Trophoblast cell (in vitro differentiated cells and primary cell): Measurements from ENCODE around the gene TSPAN1.

Experiments
- DNase-seq, 2 donors: peaks; one replicate each; pipeline ENCODE4 v3.0.0-alpha.2; 2016
- H2AFZ ChIP-seq: 2 replicates; pipeline ENCODE4 v1.6.1; 2013; ENCODE audit warnings: low read length, moderate library complexity, mild to moderate bottlenecking; ENCODE audit not compliant: insufficient read depth, poor library complexity
- H2AK5ac ChIP-seq: 2 replicates; pipeline ENCODE4 v1.6.1; 2013; ENCODE audit warnings: mild to moderate bottlenecking, low read length
- H2BK120ac ChIP-seq: 2 replicates; pipeline ENCODE4 v1.6.1; 2013; ENCODE audit warnings: low read length, mild to moderate bottlenecking, moderate library complexity; ENCODE audit not compliant: insufficient read depth, poor library complexity
- H2BK12ac ChIP-seq: 2 replicates; pipeline ENCODE4 v1.6.1; 2013; ENCODE audit warnings: mild to moderate bottlenecking, low read length, moderate library complexity
- H2BK5ac ChIP-seq: 2 replicates; pipeline ENCODE4 v1.6.1; 2013; ENCODE audit warnings: low read length, low read depth, moderate library complexity, mild to moderate bottlenecking; ENCODE audit not compliant: poor library complexity
- H3K14ac ChIP-seq: 2 replicates; pipeline ENCODE4 v1.6.1; 2013; ENCODE audit warnings: mild to moderate bottlenecking, low read length
- H3K18ac ChIP-seq: 2 replicates; pipeline ENCODE4 v1.6.1; 2013; ENCODE audit warnings: mild to moderate bottlenecking, low read length
- H3K23ac ChIP-seq: 2 replicates; pipeline ENCODE4 v1.6.1; 2013; ENCODE audit warnings: low read length
- H3K27ac ChIP-seq: 2 replicates; pipeline ENCODE4 v1.5.1; 2013; ENCODE audit warnings: low read depth, mild to moderate bottlenecking, inconsistent platforms, low read length, moderate library complexity
- H3K27me3 ChIP-seq: 2 replicates; pipeline ENCODE4 v1.6.1; 2013; ENCODE audit warnings: inconsistent platforms, mild to moderate bottlenecking, low read length, moderate library complexity; ENCODE audit not compliant: insufficient read depth
- H3K36me3 ChIP-seq, 2 experiments: 1 replicate in 1 of 2; 2 replicates in 1 of 2; pipeline ENCODE4 v1.6.1; 2013; ENCODE audit warnings: low read length in 2 of 2, mild to moderate bottlenecking in 2 of 2, moderate library complexity in 1 of 2; ENCODE audit not compliant: insufficient read depth in 2 of 2, control insufficient read depth in 1 of 2
- H3K4ac ChIP-seq: 2 replicates; pipeline ENCODE4 v1.6.1; 2013; ENCODE audit warnings: low read depth, mild to moderate bottlenecking, low read length, moderate library complexity
- H3K4me1 ChIP-seq, 2 experiments: 1 replicate in 1 of 2; 2 replicates in 1 of 2; pipeline ENCODE4 v1.6.1; 2013; ENCODE audit warnings: low read length in 2 of 2, mild to moderate bottlenecking in 2 of 2, moderate library complexity in 1 of 2; ENCODE audit not compliant: insufficient read depth in 2 of 2, control insufficient read depth in 1 of 2
- H3K4me2 ChIP-seq: 2 replicates; pipeline ENCODE4 v1.6.1; 2013; ENCODE audit warnings: inconsistent platforms, mild to moderate bottlenecking, low read length, moderate library complexity
- H3K4me3 ChIP-seq: 2 replicates; pipeline ENCODE4 v1.5.1; 2013; ENCODE audit warnings: mild to moderate bottlenecking, low read depth, low read length, inconsistent platforms
- H3K79me1 ChIP-seq: one replicate; pipeline ENCODE4 v1.6.1; 2013; ENCODE audit warnings: low read length
- H3K79me2 ChIP-seq: 2 replicates; pipeline ENCODE4 v1.6.1; 2013; ENCODE audit warnings: low read length, mild to moderate bottlenecking; ENCODE audit not compliant: control insufficient read depth, insufficient read depth, poor library complexity
- H3K9ac ChIP-seq: 2 replicates; pipeline ENCODE4 v1.6.1; 2013; ENCODE audit warnings: mild to moderate bottlenecking, low read length
- H3K9me3 ChIP-seq: 2 replicates; pipeline ENCODE4 v1.6.1; 2013; ENCODE audit warnings: low read depth, mild to moderate bottlenecking, control low read depth, inconsistent platforms, low read length; ENCODE audit not compliant: insufficient read depth
- H4K12ac ChIP-seq: 2 replicates; pipeline ENCODE4 v1.6.1; 2013; ENCODE audit warnings: low read depth, mild to moderate bottlenecking, low read length, moderate library complexity
- H4K8ac ChIP-seq: 2 replicates; pipeline ENCODE4 v1.6.1; 2013; ENCODE audit warnings: low read depth, mild to moderate bottlenecking, low read length, moderate library complexity
- H4K91ac ChIP-seq: one replicate; pipeline ENCODE4 v1.6.1; 2013; ENCODE audit warnings: low read depth, mild to moderate bottlenecking, low read length, moderate library complexity
- WGBS: extraction: QIAGEN DNeasy Blood & Tissue Kit; methylation state at CpG from one replicate; pipeline ENCODE4 v1.1.7; 2013; ENCODE audit warnings: missing lambda C conversion rate; ENCODE audit not compliant: insufficient read length, insufficient coverage; ENCODE audit errors: extremely low coverage; 5-methylcytosine and 5-hydroxymethylcytosine counted together

TSPAN1 gene

DNA sequence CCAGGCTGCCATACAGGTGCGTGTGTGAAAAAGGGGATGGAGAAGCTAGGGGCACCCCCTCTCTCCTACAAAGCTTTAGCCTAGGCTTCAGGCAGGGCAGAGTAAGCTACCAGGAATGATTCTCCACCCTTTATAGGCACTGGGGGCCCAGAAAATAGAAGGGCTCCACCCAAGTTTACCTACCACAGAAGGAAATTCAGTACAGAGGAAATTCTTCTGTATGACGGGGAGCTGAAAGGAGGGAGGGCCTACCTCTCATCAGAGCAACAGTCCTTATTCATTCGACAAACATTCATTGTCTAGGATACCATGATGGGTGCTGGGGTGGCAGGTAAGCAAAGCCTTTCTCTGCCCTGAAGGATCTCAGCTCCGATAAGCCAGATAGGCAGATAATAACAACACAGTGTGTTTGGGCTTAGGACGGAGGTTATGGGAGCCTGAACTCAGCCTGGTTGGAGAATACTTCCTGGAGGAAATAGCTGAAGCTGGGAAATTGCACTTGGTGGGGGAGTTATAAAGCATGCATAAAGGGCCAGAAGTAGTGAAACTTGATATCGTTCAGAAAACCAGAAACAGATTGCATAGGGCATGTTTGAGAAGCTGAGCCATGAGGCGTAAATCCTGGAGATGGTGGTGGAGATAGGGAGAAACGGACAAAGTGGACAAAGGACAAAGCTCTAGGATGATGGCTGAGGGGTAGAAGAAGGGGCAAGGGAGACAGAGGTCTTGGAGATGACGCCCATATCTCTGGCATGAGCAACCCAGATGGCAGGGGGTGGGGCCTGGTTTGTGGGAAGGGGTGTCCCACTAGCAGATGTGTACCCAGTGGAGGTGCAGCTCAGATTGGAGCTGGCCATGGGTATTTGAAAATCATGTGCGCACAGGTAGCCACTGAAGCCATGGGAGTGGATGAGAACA, 6.7 kb downstream of the TSPAN1 start:
- H3K14ac ChIP-seq, result no peak overlapping the region
- H4K8ac ChIP-seq, result no peak overlapping the region
- H3K23ac ChIP-seq, result no peak overlapping the region
- no peak overlapping the region for H3K4me3 ChIP-seq
- H4K91ac ChIP-seq, result no peak overlapping the region
- no peaks in the 10 kb centered on the region for H3K79me1 ChIP-seq
- peaks cover 0 to 5% of the 10 kb centered on the region in 2 experiments for H3K36me3 ChIP-seq
- no peak overlapping the region for H2AFZ ChIP-seq
- H4K12ac ChIP-seq, result no peak overlapping the region
- H3K27me3 ChIP-seq, result no peaks in the 10 kb centered on the region
- no peaks in the 10 kb centered on the region for H3K9me3 ChIP-seq
- no peak overlapping the region for H2BK120ac ChIP-seq
- H3K4me2 ChIP-seq, result no peak overlapping the region
- H3K9ac ChIP-seq, result no peak overlapping the region
- H2BK5ac ChIP-seq, result no peak overlapping the region
- H3K18ac ChIP-seq, result no peak overlapping the region
- H2BK12ac ChIP-seq, result no peak overlapping the region
- H2AK5ac ChIP-seq, result no peak overlapping the region
- peak; percentile 46 to 67 for DNase-seq
- H3K79me2 ChIP-seq, result no peaks in the 10 kb centered on the region
- H3K4ac ChIP-seq, result no peak overlapping the region
- peaks cover 8 to 11% of the 10 kb centered on the region in 2 experiments for H3K4me1 ChIP-seq
- no peak overlapping the region for H3K27ac ChIP-seq
- WGBS, result no CpG with 5 or more reads among the region's 10 CpGs

GRCh38 chr1:46183079-46183847, 8.4 kb downstream of the TSPAN1 start:
- WGBS, result no CpG with 5 or more reads among the region's 8 CpGs
- no peaks in the 10 kb centered on the region for H3K9me3 ChIP-seq
- peak overlapping the region; percentile 16 for H3K27ac ChIP-seq
- peak overlapping the region; percentile 14 for H3K14ac ChIP-seq
- no peak overlapping the region for H2BK12ac ChIP-seq
- H3K4me1 ChIP-seq, result peaks cover 11 to 14% of the 10 kb centered on the region in 2 experiments
- no peak overlapping the region for H4K91ac ChIP-seq
- no peaks in the 10 kb centered on the region for H3K79me2 ChIP-seq
- H4K8ac ChIP-seq, result no peak overlapping the region
- H3K4ac ChIP-seq, result no peak overlapping the region
- H3K4me3 ChIP-seq, result no peak overlapping the region
- H2BK5ac ChIP-seq, result no peak overlapping the region
- H3K27me3 ChIP-seq, result no peaks in the 10 kb centered on the region
- H4K12ac ChIP-seq, result no peak overlapping the region
- H3K9ac ChIP-seq, result no peak overlapping the region
- H2BK120ac ChIP-seq, result peak overlapping the region; percentile 41
- no peak overlapping the region for H3K23ac ChIP-seq
- no peak overlapping the region for H3K4me2 ChIP-seq
- no peak overlapping the region for H3K18ac ChIP-seq
- no peaks in the 10 kb centered on the region for H3K79me1 ChIP-seq
- DNase-seq, result peak; percentile 69 to 79
- peak overlapping the region; percentile 63 for H2AK5ac ChIP-seq
- no peak overlapping the region for H2AFZ ChIP-seq
- H3K36me3 ChIP-seq, result peaks cover 10 to 14% of the 10 kb centered on the region in 2 experiments

DNA sequence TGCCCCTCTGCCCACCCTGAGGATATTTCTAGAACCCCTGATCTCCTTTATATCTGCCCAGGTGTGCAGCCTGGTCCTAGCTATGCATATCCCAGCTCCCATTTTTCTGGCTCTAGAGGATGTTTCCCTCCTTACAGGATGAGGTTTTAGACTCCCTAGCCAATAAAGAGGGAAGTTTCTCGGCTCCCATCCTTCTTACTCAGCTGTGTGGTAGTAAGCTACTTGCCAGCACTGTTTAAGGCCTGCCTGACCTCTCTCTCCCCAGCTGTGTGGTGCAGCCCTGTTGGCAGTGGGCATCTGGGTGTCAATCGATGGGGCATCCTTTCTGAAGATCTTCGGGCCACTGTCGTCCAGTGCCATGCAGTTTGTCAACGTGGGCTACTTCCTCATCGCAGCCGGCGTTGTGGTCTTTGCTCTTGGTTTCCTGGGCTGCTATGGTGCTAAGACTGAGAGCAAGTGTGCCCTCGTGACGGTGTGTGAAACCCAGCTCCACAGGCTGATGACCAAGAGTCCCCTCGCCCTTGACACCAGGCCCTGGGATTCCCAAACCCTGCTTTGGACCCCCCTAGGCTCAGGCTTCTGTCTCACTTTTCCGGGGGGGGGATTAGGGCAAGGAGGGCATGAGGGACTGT, 9.2 kb downstream of the TSPAN1 start:
- Histone ChIP-seq H3K9ac (no peak overlapping the region), H3K4me2 (no peak overlapping the region), H3K36me3 (peaks cover 10 to 16% of the 10 kb centered on the region in 2 experiments), H3K27ac (no peak overlapping the region), H3K23ac (no peak overlapping the region), H3K79me1 (peaks cover 2% of the 10 kb centered on the region), H2BK120ac (no peak overlapping the region), H3K4me3 (no peak overlapping the region), H3K14ac (no peak overlapping the region), H2AFZ (no peak overlapping the region), H2BK5ac (no peak overlapping the region), H4K8ac (no peak overlapping the region), H4K91ac (no peak overlapping the region), H3K79me2 (no peaks in the 10 kb centered on the region), H3K4ac (no peak overlapping the region), H3K18ac (no peak overlapping the region), H3K9me3 (no peaks in the 10 kb centered on the region), H3K4me1 (peaks cover 17 to 21% of the 10 kb centered on the region in 2 experiments), H4K12ac (no peak overlapping the region), H2BK12ac (no peak overlapping the region), H2AK5ac (no peak overlapping the region), H3K27me3 (no peaks in the 10 kb centered on the region)
- peak in 1 of 2 donors; percentile 10 for DNase-seq
- no CpG with 5 or more reads among the region's 12 CpGs for WGBS

GRCh38 chr1:46184920-46185658, 10.2 kb downstream of the TSPAN1 start:
- H2BK120ac ChIP-seq, result no peak overlapping the region
- no CpG with 5 or more reads among the region's 7 CpGs for WGBS
- no peak overlapping the region for H3K4ac ChIP-seq
- no peak overlapping the region for H3K18ac ChIP-seq
- no peaks in the 10 kb centered on the region for H3K27me3 ChIP-seq
- H2BK12ac ChIP-seq, result no peak overlapping the region
- no peak overlapping the region for H3K4me2 ChIP-seq
- no peaks in the 10 kb centered on the region for H3K9me3 ChIP-seq
- no peak for DNase-seq
- no peak overlapping the region for H4K12ac ChIP-seq
- H3K4me3 ChIP-seq, result no peak overlapping the region
- no peaks in the 10 kb centered on the region for H3K79me2 ChIP-seq
- no peak overlapping the region for H3K9ac ChIP-seq
- no peak overlapping the region for H3K27ac ChIP-seq
- no peak overlapping the region for H2AK5ac ChIP-seq
- H3K14ac ChIP-seq, result no peak overlapping the region
- peaks cover 13 to 22% of the 10 kb centered on the region in 2 experiments for H3K36me3 ChIP-seq
- H2BK5ac ChIP-seq, result no peak overlapping the region
- peaks cover 21 to 27% of the 10 kb centered on the region in 2 experiments for H3K4me1 ChIP-seq
- no peak overlapping the region for H2AFZ ChIP-seq
- no peak overlapping the region for H4K8ac ChIP-seq
- no peak overlapping the region for H4K91ac ChIP-seq
- H3K23ac ChIP-seq, result no peak overlapping the region
- peaks cover 2% of the 10 kb centered on the region for H3K79me1 ChIP-seq
